ENCODE measurements around the gene DCUN1D1.

DNA sequence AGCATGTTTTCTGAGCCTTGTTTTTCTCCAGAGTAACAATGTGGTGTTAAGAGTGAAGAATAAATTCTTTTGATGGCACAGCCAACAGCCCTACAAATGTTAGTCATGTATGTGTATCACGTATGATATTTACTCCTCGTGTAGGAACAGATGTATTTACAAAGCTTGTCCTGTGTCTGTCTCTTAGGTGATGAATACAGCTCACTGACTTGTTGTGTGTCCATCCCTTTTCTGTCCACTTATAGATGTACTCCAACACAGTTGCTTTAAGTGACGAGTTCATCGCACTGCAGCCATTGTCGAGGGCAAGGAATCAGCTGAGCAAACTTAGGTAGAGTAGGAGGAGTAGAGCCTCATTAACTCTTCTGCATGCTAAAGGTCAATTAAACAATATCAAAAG is 78.1 kb downstream of the DCUN1D1 start:
- TF ChIP-seq FOXK2 (IDR thresholded peaks at IDR 0.05) (no peak), SP1 (IDR thresholded peaks at IDR 0.05) (no peak), ELF4 (IDR thresholded peaks at IDR 0.05) (no peak), HDGF (IDR thresholded peaks at IDR 0.05; ENCODE audit: borderline replicate concordance) (no peak)
- TF ChIP-seq, protein P1, sequence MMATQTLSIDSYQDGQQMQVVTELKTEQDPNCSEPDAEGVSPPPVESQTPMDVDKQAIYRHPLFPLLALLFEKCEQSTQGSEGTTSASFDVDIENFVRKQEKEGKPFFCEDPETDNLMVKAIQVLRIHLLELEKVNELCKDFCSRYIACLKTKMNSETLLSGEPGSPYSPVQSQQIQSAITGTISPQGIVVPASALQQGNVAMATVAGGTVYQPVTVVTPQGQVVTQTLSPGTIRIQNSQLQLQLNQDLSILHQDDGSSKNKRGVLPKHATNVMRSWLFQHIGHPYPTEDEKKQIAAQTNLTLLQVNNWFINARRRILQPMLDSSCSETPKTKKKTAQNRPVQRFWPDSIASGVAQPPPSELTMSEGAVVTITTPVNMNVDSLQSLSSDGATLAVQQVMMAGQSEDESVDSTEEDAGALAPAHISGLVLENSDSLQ (IDR thresholded peaks at IDR 0.05), result no peak
